Transverse colon (tissue), 4 donors: ENCODE measurements around the gene PPM1A. TPM values are rescaled to one million over a fixed set of nuclear protein-coding genes. Genes with fewer than 3 reads are reported as not detected.

ENCODE experiments used
- DNase-seq: peaks from one replicate; pipeline ENCODE4 v3.0.0-alpha.2; 2019
- H3K27ac ChIP-seq, 4 donors: fragments of 200-600 bp; sonication (generic); 2 replicates each; pipeline ENCODE4 v1.5.1; 2016 to 2018; ENCODE audit warnings: inconsistent platforms in 4 of 4
- H3K27me3 ChIP-seq: fragments of 200-600 bp; sonication (generic); 2 replicates; pipeline ENCODE4 v1.5.1; 2017; ENCODE audit warnings: inconsistent platforms
- H3K36me3 ChIP-seq, 4 donors: fragments of 200-600 bp; sonication (generic); 2 replicates each; pipeline ENCODE4 v1.5.1; 2017 to 2019; ENCODE audit warnings: inconsistent platforms in 4 of 4
- H3K4me1 ChIP-seq, 4 donors: fragments of 200-600 bp; sonication (generic); 2 replicates each; pipeline ENCODE4 v1.5.1; 2017 to 2020; ENCODE audit warnings: inconsistent platforms in 4 of 4
- H3K4me3 ChIP-seq, 4 donors: fragments of 200-600 bp; sonication (generic); 1 replicate in 1 of 4; 2 replicates in 3 of 4; pipeline versions ENCODE4 v1.5.1 to v1.6.1; 2017 to 2019; ENCODE audit warnings: inconsistent platforms in 4 of 4
- H3K9me3 ChIP-seq, 2 donors: fragments of 200-600 bp; sonication (generic); 2 replicates each; pipeline ENCODE4 v1.5.1; 2017 to 2019; ENCODE audit warnings: inconsistent platforms in 2 of 2
- EP300 ChIP-seq: sonication (generic); formaldehyde crosslinking; IDR thresholded peaks from one replicate; pipeline ENCODE4 v1.6.1; 2017; ENCODE audit warnings: antibody characterized with exemption, low read depth
- POLR2A ChIP-seq: fragments of 450-650 bp; IDR thresholded peaks from one replicate; pipeline ENCODE4 v1.6.1; 2016; ENCODE audit warnings: antibody characterized with exemption, mild to moderate bottlenecking, moderate library complexity
- POLR2AphosphoS5 ChIP-seq, 3 donors: sonication (generic); formaldehyde crosslinking; IDR thresholded peaks; one replicate each; pipeline ENCODE4 v1.6.1; 2016; ENCODE audit warnings: antibody characterized with exemption in 3 of 3
- WGBS, 2 donors: methylation state at CpG; one replicate each; pipeline ENCODE4 v1.1.5; 2018; ENCODE audit warnings: low coverage in 1 of 2; 5-methylcytosine and 5-hydroxymethylcytosine counted together
- in situ Hi-C, 4 donors: fragments of 200-750 bp; cut with MboI; loops; one replicate each; pipeline versions ENCODE4 v1.15.0 to v1.15.1; 2017; ENCODE audit warnings: low sequenced_read_pairs in 3 of 4, low pct_ligation_motif_present in 1 of 4, low pct_unique_long_range_greater_than_20kb in 1 of 4
- intact Hi-C: fragments of 100-400 bp; cut with DNase I; formaldehyde crosslinking; loops from one replicate; pipeline ENCODE4 v1.15.1; 2023; ENCODE audit warnings: low total_unique reads
- total RNA-seq, 4 donors: library from RNA; depleted of rRNA; stranded (reverse); fragments of >200 nt; gene quantifications; one replicate each; pipeline ENCODE4 v1.1.0, GENCODE V29; 2016
- TF ChIP-seq, protein P1 (sequence below), 5 experiments: fragments of 200-600 bp in 3 of 5; fragments of 450-650 bp in 2 of 5; sonication (generic) in 3 of 5; IDR thresholded peaks; 1 replicate in 2 of 5; 2 replicates in 3 of 5; pipeline ENCODE4 v1.5.1; 2016 to 2017; ENCODE audit warnings: antibody characterized with exemption in 5 of 5, inconsistent platforms in 3 of 5, mild to moderate bottlenecking in 2 of 5, moderate library complexity in 1 of 5

The PPM1A gene
- total RNA-seq, 4 donors from 2014 or later: 64.0 to 146 (median 93.2) TPM

DNA sequence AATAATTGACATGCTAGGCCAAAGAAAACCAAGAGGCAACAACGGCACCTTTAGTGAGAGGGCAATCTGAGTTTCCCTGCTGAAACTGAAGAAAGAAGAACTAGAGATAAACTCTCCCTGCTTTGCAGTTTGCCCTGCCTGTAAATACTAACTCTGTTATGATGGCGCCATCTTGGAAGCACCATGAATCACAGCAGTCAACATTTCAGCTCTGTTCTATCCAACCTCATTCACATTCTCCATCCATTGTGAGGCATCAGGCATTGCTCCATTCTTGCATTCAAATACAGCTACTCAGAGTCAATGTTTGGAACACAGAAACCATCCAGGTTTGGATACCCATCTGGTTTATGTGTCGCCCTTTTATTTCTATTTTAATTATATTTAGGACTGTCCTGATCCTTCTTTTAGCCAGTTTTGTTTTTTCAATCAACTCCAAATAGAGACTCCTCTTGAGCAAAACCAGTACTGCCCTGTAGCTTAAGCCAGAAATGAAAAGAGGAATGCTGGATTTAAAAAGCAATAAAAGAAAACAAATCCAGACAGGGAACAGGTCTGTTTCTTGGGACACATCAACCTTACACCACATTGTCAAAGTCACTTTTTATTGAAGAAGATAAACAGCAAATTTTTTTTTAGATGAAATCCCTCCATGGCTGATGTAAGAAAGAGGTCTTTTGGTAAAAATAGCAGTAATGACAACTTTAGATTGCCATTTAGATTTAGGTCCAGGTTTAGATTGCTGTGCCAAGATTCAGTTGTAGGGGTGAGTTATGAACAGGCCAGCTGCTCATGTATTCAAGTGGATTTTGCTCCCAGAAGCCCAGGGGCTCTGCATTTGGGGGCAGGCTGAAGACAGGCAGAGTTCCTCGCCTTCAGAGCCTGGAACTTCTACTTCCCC lies 33.3 kb upstream of the PPM1A start:
- DNase-seq: no peak
- H3K27me3 ChIP-seq: no peaks in the 10 kb centered on the region
- no peak overlapping the region for H3K4me3 ChIP-seq
- TF ChIP-seq POLR2AphosphoS5 (IDR thresholded peaks at IDR 0.05) (peak in 1 of 3 donors; percentile 27), EP300 (no peak), POLR2A (no peak)
- TF ChIP-seq, protein P1, sequence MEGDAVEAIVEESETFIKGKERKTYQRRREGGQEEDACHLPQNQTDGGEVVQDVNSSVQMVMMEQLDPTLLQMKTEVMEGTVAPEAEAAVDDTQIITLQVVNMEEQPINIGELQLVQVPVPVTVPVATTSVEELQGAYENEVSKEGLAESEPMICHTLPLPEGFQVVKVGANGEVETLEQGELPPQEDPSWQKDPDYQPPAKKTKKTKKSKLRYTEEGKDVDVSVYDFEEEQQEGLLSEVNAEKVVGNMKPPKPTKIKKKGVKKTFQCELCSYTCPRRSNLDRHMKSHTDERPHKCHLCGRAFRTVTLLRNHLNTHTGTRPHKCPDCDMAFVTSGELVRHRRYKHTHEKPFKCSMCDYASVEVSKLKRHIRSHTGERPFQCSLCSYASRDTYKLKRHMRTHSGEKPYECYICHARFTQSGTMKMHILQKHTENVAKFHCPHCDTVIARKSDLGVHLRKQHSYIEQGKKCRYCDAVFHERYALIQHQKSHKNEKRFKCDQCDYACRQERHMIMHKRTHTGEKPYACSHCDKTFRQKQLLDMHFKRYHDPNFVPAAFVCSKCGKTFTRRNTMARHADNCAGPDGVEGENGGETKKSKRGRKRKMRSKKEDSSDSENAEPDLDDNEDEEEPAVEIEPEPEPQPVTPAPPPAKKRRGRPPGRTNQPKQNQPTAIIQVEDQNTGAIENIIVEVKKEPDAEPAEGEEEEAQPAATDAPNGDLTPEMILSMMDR (IDR thresholded peaks at IDR 0.05): no peak
- H3K27ac ChIP-seq: peak overlapping the region; percentile 72 to 88 (median 79)
- H3K4me1 ChIP-seq: peaks cover 3 to 31% (median 22%) of the 10 kb centered on the region in 4 donors
- intact Hi-C loops: no loop called here
- in situ Hi-C loops: no loop called here
- WGBS, 2 donors: 71 to 74% methylated on average over 3 to 4 of the region's 4 CpGs
- H3K36me3 ChIP-seq: no peaks in the 10 kb centered on the region
- H3K9me3 ChIP-seq: no peaks in the 10 kb centered on the region

DNA sequence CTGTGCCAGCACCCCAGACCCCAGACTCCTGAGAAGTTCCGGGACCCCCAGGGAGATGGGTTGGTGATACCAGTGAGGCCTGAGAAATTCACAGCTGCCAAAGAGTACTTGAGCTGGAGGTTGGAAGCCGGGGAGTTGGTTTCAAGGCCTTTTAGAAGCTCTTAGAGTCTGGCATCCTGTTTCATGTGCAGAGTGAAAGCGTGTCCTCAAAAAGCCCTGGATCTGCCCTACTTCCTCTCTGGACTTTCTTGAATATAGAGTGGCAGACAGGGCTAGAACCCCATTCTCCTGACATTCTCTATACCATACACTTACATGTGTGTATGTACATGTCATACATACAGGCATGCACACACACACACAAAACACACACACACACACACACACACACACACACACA lies 31.3 kb upstream of the PPM1A start:
- DNase-seq: no peak
- intact Hi-C loops (no loop called here), in situ Hi-C loops (no loop called here)
- 74% methylated on average over 3 of the region's 3 CpGs; no CpG with 5 or more reads in 1 of the 2 donors for WGBS, 2 donors
- Histone ChIP-seq H3K36me3 (no peaks in the 10 kb centered on the region), H3K27me3 (no peaks in the 10 kb centered on the region), H3K4me3 (no peak overlapping the region), H3K9me3 (no peaks in the 10 kb centered on the region), H3K4me1 (peaks cover 3 to 31% (median 22%) of the 10 kb centered on the region in 4 donors), H3K27ac (peak overlapping the region in 2 of 4 donors; percentile 77 to 88)
- TF ChIP-seq POLR2AphosphoS5 (IDR thresholded peaks at IDR 0.05) (no peak), POLR2A (no peak), EP300 (no peak)
- TF ChIP-seq, protein P1 (IDR thresholded peaks at IDR 0.05): no peak

DNA sequence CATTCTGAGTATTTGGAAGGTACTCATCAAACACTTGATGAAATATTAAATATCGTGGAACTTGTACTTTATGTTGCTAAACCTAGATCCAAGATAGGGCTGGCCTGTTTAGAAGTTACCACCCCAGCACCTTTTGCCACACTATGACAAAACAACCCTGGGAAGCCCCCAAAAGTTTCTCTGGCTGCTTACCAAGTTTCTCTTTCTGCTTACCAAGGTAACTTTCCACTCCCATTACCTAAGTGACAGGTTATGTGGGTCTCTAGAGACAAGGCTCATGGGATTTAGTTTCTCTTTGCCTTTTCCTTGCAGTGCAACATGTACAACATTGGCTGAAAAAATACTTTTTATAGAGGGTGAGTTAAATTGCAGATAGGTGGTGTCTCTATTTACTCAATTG lies 28.9 kb upstream of the PPM1A start:
- TF ChIP-seq EP300 (no peak), POLR2A (no peak), POLR2AphosphoS5 (IDR thresholded peaks at IDR 0.05) (no peak)
- TF ChIP-seq, protein P1 (IDR thresholded peaks at IDR 0.05): no peak
- H3K27me3 ChIP-seq: no peaks in the 10 kb centered on the region
- in situ Hi-C loops (no loop called here), intact Hi-C loops (no loop called here)
- H3K4me3 ChIP-seq: no peak overlapping the region
- no peak overlapping the region for H3K27ac ChIP-seq
- peaks cover 3 to 14% (median 10%) of the 10 kb centered on the region in 4 donors for H3K4me1 ChIP-seq
- WGBS, 2 donors: 92% methylated on average over 1 of the region's 1 CpG; no CpG with 5 or more reads in 1 of the 2 donors
- H3K36me3 ChIP-seq: no peaks in the 10 kb centered on the region
- H3K9me3 ChIP-seq: no peaks in the 10 kb centered on the region
- DNase-seq: no peak

DNA sequence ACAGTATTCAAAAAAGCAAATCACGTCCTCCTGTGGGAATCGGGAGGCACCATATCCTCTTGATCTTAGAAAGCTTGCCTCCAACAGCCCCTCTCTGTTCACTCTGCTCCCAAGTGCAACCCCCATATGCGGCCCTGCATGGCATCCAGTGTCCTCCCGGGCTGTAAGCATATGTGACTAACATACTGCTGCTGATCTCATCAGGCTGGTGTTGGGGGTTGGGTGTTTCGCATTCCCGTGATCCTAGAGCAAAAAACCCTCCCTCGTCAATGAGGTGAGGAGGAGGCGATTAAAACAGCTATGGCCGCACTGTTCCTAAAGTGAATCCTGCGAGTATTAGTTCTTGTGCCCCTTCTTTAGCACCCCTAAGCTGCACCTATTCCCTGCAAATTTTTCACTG lies 28.1 kb upstream of the PPM1A start:
- DNase-seq: no peak
- WGBS, 2 donors: 82 to 100% methylated on average over 1 to 10 of the region's 10 CpGs
- in situ Hi-C loops: no loop called here
- Histone ChIP-seq H3K27me3 (no peaks in the 10 kb centered on the region), H3K27ac (no peak overlapping the region), H3K4me3 (no peak overlapping the region), H3K36me3 (no peaks in the 10 kb centered on the region), H3K4me1 (peaks cover 0 to 7% (median 3%) of the 10 kb centered on the region in 4 donors), H3K9me3 (no peaks in the 10 kb centered on the region)
- intact Hi-C loops: no loop called here
- TF ChIP-seq POLR2A (no peak), EP300 (no peak), POLR2AphosphoS5 (IDR thresholded peaks at IDR 0.05) (no peak)
- TF ChIP-seq, protein P1 (IDR thresholded peaks at IDR 0.05): no peak
